ENCODE data around the gene OR13C2.

GRCh38 chr9:104555521-104555920 lies 49.9 kb downstream of the OR13C2 start:
- TF ChIP-seq, protein P1, sequence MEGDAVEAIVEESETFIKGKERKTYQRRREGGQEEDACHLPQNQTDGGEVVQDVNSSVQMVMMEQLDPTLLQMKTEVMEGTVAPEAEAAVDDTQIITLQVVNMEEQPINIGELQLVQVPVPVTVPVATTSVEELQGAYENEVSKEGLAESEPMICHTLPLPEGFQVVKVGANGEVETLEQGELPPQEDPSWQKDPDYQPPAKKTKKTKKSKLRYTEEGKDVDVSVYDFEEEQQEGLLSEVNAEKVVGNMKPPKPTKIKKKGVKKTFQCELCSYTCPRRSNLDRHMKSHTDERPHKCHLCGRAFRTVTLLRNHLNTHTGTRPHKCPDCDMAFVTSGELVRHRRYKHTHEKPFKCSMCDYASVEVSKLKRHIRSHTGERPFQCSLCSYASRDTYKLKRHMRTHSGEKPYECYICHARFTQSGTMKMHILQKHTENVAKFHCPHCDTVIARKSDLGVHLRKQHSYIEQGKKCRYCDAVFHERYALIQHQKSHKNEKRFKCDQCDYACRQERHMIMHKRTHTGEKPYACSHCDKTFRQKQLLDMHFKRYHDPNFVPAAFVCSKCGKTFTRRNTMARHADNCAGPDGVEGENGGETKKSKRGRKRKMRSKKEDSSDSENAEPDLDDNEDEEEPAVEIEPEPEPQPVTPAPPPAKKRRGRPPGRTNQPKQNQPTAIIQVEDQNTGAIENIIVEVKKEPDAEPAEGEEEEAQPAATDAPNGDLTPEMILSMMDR (conservative IDR thresholded peaks at IDR 0.05; ENCODE audit: low read depth, low read length), result no peak
- TF ChIP-seq EZH2 (IDR thresholded peaks at IDR 0.05; ENCODE audit: low read length, unreplicated experiment), result no peak

All from PC-3 (cell line).